ENCODE measurements around the gene OLR1. TPM values are rescaled to one million over a fixed set of nuclear protein-coding genes. Genes with fewer than 3 reads are reported as not detected.

Gene OLR1
- total RNA-seq: not detected in 2 replicates

DNA sequence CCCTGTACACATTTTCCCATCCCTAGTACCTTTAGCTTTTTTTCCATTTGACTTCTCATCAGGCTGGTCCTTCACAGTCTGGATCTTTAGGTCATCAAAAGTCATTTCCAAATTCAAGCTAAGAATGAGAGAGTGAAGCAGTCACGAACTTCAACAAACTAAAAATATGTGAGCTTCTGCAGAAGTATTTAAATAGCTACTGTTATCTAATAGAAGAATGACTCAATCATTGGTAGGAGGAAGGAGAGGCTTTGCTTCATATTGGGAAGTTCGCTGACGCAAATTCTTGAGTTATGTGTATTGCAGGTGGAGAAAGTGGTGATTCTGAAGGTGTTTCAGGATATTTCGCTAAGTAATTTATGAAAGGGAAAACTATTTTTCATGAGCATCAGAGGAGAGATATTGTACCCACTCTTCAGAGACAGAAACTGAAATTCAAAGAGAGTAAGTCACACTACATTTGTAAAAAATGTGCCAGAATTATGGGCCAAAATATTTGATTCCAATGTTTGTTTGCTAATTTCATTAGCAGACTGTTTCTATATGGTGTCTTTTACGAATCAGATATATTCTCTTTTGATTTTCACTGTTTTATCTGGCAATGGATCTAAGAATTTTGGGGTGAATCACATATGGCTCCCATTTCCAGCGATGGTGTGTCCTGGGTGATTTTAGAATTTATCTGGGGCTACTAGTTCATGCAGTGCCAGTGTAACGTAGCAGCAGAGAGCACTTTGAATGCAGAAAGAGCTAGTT lies at the start of gene OLR1:
Gene OLR1 (minus strand): TSS at position 160 of the 756 bp plus-strand sequence. CDS start 55 bp downstream, at position 105.

DNA sequence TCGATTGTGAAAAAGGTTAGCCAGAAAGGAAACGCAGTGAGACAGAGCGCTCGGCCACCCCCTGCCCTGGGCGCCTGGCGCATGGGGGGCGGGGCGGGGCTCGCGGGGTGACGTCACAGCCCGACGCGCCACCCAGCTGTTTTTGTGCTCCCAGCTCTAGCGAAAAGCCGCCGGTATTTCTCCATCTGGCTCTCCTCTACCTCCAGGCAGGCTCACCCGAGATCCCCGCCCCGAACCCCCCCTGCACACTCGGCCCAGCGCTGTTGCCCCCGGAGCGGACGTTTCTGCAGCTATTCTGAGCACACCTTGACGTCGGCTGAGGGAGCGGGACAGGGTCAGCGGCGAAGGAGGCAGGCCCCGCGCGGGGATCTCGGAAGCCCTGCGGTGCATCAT lies 40.8 kb upstream of the OLR1 start, which contains the start of gene GABARAPL1:
Gene GABARAPL1 (plus strand): TSS at position 139 of the 393 bp plus-strand sequence. CDS start 253 bp downstream, at position 392.

DNA sequence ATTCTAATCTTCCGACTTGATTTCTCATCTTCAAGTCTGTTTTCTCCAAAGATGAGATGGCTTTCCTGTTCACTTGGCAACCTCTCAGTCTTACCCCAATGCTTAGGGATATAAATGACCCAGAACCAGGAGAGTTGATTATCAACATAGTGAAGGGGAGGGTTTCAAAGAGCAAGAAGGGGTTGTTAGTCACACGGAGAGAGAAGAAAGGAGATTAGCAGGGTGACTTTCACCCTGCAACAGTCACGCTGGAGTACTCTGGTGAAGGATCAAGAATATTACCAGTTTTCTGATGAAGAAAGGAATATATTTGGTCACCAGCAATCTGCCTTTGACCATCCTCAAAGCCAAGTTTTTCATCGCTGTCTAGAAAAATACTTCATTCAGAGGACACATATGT lies 6.9 kb upstream of the OLR1 start, which contains the start of gene TMEM52B:
Gene TMEM52B (plus strand): TSS at position 212 of the 400 bp plus-strand sequence. CDS start 543 bp downstream, outside the sequence.

DNA sequence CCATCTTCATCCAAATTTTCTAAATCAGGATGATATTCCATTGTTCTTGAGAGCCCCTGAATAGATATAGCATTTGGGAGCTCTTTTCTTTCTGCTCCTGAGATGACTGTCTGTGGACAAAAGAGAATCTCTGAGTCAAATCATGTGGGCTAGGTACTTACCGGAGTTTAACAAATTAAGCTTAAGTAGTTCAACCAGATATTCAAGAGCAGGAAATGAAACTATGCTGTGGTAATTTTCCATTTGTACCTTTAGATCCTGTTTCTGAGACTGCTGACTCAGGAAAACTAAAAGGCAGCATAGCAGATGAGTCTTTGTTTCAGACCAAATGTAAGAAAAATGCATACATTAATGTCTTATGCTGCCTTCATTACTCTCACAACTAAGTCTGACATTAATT lies 41.9 kb downstream of the OLR1 start, which contains the start of gene CLEC7A:
Gene CLEC7A (minus strand): TSS at position 158 of the 400 bp plus-strand sequence. CDS start 117 bp downstream, at position 41.

Other genes with a start within 250 kb of the OLR1 start
- not detected in 2 replicates for gene CLEC2A, start 239.8 kb downstream of the OLR1 start, total RNA-seq
- not detected in 2 replicates for gene CLEC12A, start 200.7 kb downstream of the OLR1 start, total RNA-seq
- gene CLEC1B, start 173.0 kb downstream of the OLR1 start, total RNA-seq: not detected in 2 replicates
- 0.29 and 0.66 TPM in 2 replicates for gene CLEC12B, start 161.5 kb downstream of the OLR1 start, total RNA-seq
- not detected in 2 replicates for gene CLEC9A, start 141.4 kb downstream of the OLR1 start, total RNA-seq
- gene CLEC1A, start 73.1 kb downstream of the OLR1 start, total RNA-seq: 10.6 and 47.8 TPM in 2 replicates
- not detected in 2 replicates for gene CLEC7A, start 41.9 kb downstream of the OLR1 start, total RNA-seq
- not detected in 2 replicates for gene TMEM52B, start 6.9 kb upstream of the OLR1 start, total RNA-seq
- 34.5 and 43.0 TPM in 2 replicates for gene GABARAPL1, start 40.7 kb upstream of the OLR1 start, total RNA-seq
- 0.07 and 0.27 TPM in 2 replicates for gene KLRD1, start 135.7 kb upstream of the OLR1 start, total RNA-seq
- not detected in 2 replicates for gene KLRK1, start 217.9 kb upstream of the OLR1 start, total RNA-seq
- gene KLRC4, start 237.6 kb upstream of the OLR1 start, total RNA-seq: not detected in 2 replicates
- gene KLRC3, start 248.5 kb upstream of the OLR1 start, total RNA-seq: 0.13 TPM in 1 of 2 replicates, not detected in the other

Data from thoracic aorta endothelial cell (primary cell).